HG02642 (cell line): Measurements from ENCODE around the gene CDT1.
A peak's percentile ranks its signal among the peaks of the same experiment; 100 is the strongest.

ENCODE experiments used
- ATAC-seq: cut with Tn5 transposase; IDR thresholded peaks from one replicate; pipeline ENCODE4 v1.9.1; 2021; ENCODE audit warnings: mild to moderate bottlenecking; ENCODE audit not compliant: unreplicated experiment, poor library complexity

The CDT1 gene

GRCh38 chr16:88803264-88803987 lies at the start of gene CDT1:
TSS of gene CDT1 (plus strand) at chr16:88803789. CDS start at chr16:88803832, 43 bp downstream.
- peak; percentile 58 for ATAC-seq

GRCh38 chr16:88754109-88754911 lies 49.3 kb upstream of the CDT1 start:
- ATAC-seq = no peak

GRCh38 chr16:88754912-88755744 lies 48.5 kb upstream of the CDT1 start:
- ATAC-seq = no peak

- ATAC-seq = no peak
Observed at GRCh38 chr16:88755745-88756443, 47.7 kb upstream of the CDT1 start.

DNA sequence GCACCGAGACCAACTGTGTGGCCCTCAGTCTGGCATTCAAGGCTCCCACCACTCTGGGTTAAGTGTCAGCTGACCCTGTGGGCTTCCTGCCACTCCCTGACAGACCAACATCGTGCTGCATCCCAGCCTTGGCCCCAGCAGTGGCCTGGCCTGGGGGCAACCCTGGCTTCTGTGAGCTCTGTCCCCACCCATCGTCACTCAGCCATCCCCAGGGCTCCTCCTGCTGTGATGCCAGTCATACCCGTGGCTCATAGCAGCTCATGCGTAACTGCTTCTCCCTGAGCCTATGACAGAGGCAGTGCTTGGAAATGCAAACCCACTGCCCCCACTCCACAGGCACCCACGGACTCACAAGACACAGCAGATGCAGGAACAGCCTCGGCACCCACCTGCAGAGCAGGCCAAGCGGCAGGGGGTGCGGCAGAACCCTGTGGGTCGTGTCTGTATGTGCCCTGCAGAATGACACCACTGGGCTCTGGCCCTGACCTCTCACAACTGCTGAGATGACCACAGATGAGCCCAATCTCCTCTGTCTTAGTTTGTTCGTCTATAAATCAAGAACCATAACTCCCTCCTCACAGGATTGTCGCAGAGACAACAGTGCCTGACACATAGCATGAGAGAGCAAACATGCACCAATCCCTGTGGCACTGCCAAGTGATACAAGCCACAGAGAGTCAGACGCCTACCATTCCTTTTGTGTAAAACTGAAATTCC lies 45.2 kb upstream of the CDT1 start:
- ATAC-seq = no peak

DNA sequence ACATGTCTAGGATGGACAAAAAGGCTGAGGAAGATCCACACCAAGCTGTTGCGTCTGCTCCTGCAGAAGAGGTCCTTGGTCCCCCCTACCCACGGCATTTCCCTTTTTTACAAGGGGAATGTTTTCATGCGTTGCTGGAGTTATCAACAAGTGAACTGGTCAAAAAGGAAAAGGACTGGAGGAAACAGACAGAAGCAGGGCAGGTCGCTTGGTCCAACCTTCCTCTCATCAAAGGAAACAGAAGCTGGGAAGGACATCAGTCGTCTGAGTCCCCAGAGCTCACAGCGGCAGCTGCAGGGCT lies 44.7 kb upstream of the CDT1 start:
- ATAC-seq = no peak

DNA sequence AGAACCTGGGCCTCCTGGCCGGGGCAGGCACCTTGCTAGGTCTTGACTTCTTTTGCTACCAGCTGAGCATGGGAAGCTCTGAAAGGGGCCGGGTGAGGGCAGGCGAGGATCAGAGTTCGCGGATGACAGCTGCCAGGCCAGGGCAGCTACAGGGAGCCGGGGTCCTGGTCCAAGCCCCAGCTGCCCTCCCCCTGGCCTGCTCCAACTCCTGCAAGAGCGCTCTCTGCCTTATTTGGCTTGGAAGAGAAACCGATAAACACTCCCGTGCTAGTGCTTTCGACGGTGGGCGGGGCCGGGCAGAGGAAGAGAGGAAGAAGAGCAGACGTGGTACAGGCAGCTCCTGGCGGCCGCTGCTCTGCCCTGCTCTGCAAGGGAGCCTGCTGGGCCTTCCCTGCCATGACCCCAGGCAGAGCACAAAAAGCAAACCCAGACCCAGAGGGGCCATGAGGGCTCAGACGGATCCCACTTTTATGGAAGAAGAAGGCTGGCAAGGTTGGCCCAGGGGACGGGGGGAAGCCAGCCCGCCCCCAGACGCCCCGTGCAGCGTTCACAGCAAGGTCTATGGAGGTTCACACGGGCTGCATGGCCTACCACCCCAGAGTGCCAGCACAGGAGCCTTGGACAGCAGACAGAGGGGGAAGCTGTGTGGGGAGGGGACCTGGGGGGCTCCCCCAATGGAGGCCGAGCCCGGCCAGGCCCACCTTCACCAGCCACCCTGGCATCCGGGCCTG lies 44.2 kb upstream of the CDT1 start:
- no peak for ATAC-seq

DNA sequence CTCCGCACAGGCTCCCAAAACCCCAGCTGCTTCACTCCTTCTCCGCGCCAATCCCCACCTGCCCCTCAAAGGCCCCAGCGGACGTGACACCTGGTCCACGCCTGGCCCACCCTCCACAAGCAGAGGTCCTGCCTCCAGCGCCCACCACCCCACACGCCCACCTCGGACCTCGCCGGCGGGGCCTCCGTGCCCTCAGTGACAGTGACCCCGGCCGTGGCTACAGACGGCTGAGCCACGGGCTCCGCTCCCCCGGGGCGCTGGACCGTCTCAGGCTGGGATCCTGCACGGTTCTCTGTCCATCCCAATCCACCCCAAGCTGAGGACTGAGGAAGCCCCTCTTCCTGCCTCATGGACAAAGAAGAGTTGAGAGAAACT lies 43.6 kb upstream of the CDT1 start:
- ATAC-seq = no peak

DNA sequence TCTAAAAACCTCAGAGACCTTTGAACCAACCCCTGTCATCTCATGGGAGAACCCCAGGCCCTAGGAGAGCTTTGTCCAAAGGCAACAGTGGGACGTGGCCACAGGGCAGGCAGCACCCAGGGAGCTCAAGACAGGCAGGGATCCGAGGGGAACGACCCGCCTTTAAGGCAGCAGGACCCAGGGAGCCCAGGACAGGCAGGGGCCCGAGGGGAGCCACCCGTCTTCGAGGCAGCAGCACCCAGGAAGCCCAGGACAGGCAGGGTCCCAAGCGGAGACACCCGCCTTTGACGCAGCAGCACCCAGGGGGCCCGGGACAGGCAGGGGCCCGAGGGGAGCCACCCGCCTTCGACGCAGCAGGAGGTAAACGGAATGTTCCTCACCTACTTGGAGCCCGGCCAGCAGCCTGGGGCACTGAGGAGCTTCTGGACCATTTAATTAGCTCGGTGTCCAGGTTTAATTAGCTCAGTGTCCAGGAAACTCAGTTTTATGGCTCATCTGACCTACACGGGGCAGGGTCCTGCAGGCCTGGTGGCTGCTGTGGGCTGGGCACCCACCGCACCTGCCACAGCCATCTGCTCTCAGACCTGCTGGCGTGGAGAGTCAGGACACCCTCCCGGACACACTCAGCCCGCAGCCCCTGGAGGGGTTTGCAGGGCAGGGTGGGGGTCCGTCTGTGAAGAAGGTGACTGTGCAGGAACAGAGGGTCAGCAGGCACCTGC lies 43.0 kb upstream of the CDT1 start:
- no peak for ATAC-seq

DNA sequence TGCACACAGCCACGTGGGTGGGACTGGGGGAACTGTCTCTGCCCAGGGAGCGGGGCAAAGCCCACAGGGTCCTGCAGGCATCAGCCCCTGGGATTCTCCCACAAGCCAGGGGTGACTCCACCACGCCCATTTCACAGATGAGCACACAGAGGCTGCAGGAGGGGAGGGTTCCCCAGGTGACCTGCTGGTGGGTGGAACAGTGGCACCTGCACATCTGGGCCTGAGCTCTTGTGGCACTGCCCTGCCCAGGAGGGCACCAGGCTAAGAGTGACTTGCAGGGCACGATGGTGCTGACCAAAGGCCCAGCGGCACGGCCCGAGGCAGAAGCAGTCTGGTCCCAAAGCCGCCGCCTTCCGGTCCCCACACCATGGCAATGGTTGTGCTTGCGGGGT lies 42.5 kb upstream of the CDT1 start:
- no peak for ATAC-seq

GRCh38 chr16:88761830-88762229 lies 41.8 kb upstream of the CDT1 start:
- ATAC-seq = no peak

DNA sequence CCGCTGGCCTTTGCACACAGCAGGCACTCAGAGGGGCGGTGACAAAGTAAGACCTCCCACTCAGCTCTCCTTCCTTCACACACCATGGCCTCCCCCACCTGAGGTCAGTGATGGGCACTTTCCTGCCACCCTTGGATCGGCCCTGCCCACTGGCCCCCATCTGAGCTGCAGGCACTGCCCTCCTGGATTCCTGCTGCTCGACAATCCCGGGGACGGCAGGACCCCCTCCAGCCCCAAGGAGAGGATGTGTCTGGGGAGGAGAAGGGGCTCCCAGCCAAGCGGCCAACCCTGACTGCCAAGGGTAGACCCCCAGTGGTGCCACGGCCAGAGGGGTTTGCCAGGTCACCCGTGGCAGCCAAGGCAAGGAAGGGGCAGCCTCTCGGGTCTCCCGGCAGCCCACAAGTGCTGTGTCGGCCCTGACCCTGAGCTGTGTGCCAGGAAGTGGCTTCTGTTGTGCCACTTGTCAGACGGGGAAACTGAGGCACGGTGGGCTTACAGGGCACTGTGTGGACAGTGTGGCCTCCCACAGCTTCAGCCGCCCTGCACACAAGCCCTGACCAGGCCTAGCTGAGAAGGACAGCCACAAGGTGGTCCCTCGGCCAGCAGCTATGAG lies 41.2 kb upstream of the CDT1 start:
- ATAC-seq = no peak

- ATAC-seq = no peak
Observed at GRCh38 chr16:88762941-88763340, 40.6 kb upstream of the CDT1 start.

GRCh38 chr16:88763502-88764053 lies 40.0 kb upstream of the CDT1 start:
- ATAC-seq = no peak

DNA sequence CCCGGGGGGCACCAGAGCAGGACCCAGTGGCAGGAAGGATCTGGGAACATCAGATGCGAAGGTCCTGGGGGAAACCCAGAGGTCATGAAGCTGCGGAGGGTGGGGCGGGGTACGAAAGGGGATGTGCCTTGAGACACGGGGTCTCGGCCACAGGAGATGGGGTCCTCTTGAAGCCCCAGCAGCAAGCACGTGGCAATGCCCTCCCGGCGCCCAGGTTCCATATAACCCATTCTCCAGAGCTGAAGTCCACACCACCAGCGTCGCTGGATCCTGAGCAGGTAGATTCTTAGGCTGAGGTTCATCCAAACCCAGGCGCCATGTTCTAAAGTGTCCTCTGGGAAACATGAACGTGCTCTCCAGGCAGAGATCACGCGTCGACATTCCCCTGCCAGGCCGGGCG lies 39.5 kb upstream of the CDT1 start:
- no peak for ATAC-seq

DNA sequence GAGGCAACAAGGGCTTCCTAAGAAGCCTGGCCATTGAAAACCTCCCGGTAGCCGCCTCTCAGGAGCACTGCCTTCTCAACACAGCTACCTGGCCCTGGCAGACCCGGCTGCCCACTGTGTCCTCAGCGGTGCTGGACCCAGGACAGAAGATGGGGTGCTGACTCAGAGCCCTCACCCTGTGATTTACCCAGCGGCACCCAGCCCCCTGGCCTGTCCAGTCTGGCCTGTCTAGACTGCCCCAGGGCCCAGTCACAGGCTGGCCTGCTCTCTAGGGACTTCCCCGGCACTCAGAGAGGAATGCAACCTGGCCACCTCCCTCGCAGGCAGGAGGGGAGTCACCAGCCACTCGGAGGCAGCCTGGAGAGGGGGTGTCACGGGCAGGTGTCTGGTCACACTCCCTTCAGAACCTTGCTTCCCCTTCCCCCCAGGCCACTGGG lies 38.7 kb upstream of the CDT1 start:
- no peak for ATAC-seq

DNA sequence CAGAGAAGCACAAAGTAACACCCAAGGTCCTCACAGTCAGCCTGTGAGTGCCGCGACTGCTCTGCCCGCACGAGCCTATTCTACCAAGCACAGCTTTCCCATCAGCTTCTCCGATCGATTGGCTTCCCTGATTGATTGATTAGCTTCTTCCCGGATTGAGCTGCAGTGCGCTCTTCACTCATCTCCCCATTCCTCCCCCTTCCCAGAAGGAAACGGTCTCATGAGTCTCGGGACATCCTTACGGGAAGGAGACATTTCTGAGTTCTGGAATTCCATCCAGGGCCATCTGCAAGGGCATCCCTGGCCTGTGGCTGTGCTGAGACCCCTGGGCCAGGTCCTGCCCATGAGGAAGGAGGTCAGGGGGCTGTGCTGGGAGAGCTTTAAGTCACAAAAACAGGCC lies 36.6 kb upstream of the CDT1 start:
- ATAC-seq = no peak

- ATAC-seq = no peak
Observed at GRCh38 chr16:88767546-88768070, 36.0 kb upstream of the CDT1 start.
